IMR-90 (cell line): Measurements from ENCODE around the gene GPRC5D. TPM values are rescaled to one million over a fixed set of nuclear protein-coding genes. Genes with fewer than 3 reads are reported as not detected.

Experiments used
- ATAC-seq: fragments of 200-7000 bp; cut with Tn5 transposase; 2 replicates; pipeline ENCODE4 v1.9.1; 2020; ENCODE audit warnings: low read depth, mild to moderate bottlenecking, moderate library complexity
- BruUV-seq: library from RNA; stranded (reverse); fragments of 400-500 nt; replicated peaks from 2 replicates; lab custom pipeline; 2021; lab: Mats Ljungman, UMichigan
- CTCF ChIA-PET: fragments of 300-600 bp; formaldehyde crosslinking; extraction: SDS; loops from one replicate; lab custom pipeline; 2021; ENCODE audit warnings: antibody characterized with exemption; lab: Yijun Ruan, JAX
- POLR2A ChIA-PET: fragments of 300-600 bp; sonication (Branson Sonifier 250); formaldehyde crosslinking; loops from one replicate; lab custom pipeline; 2022; ENCODE audit warnings: antibody characterized with exemption; ENCODE audit not compliant: unreplicated experiment; lab: Charles Lee
- DNase-seq: peaks from one replicate; pipeline ENCODE4 v3.0.0; 2013
- H2AFZ ChIP-seq: replicated peaks from 2 replicates; pipeline ENCODE3; 2013; ENCODE audit warnings: low read length, mild to moderate bottlenecking; ENCODE audit not compliant: poor library complexity
- H2AK5ac ChIP-seq: 2 replicates; pipeline ENCODE4 v1.6.1; 2013; ENCODE audit warnings: low read depth, low read length, inconsistent platforms
- H2AK9ac ChIP-seq: replicated peaks from 2 replicates; pipeline ENCODE3; 2013; ENCODE audit warnings: mild to moderate bottlenecking, low read depth, low read length, moderate library complexity; ENCODE audit not compliant: poor library complexity
- H2BK120ac ChIP-seq: 2 replicates; pipeline ENCODE4 v1.6.1; 2013; ENCODE audit warnings: low read depth, low read length, inconsistent platforms
- H2BK15ac ChIP-seq: 3 replicates; pipeline ENCODE4 v1.6.1; 2013; ENCODE audit warnings: low read depth, low read length, inconsistent platforms
- H2BK20ac ChIP-seq: 2 replicates; pipeline ENCODE4 v1.6.1; 2013; ENCODE audit warnings: low read depth, mild to moderate bottlenecking, inconsistent platforms, low read length, moderate library complexity
- H2BK5ac ChIP-seq: 2 replicates; pipeline ENCODE4 v1.6.1; 2013; ENCODE audit warnings: mild to moderate bottlenecking, low read depth, low read length, inconsistent platforms; ENCODE audit not compliant: poor library complexity, severe bottlenecking
- H3K14ac ChIP-seq: replicated peaks from 2 replicates; pipeline ENCODE4 v1.6.1; 2013; ENCODE audit warnings: low read depth, low read length, inconsistent platforms
- H3K18ac ChIP-seq: 2 replicates; pipeline ENCODE4 v1.6.1; 2013; ENCODE audit warnings: low read depth, low read length, control low read depth
- H3K23ac ChIP-seq: 2 replicates; pipeline ENCODE4 v1.6.1; 2013; ENCODE audit warnings: low read depth, low read length, inconsistent platforms
- H3K27ac ChIP-seq: 2 replicates; pipeline ENCODE4 v1.5.1; 2013; ENCODE audit warnings: mild to moderate bottlenecking, control low read depth, low read length; ENCODE audit not compliant: insufficient read depth
- H3K27me3 ChIP-seq: 2 replicates; pipeline ENCODE4 v1.6.1; 2013; ENCODE audit warnings: low read length; ENCODE audit not compliant: control insufficient read depth, insufficient read depth
- H3K36me3 ChIP-seq: 2 replicates; pipeline ENCODE4 v1.6.1; 2013; ENCODE audit warnings: low read length, mixed read lengths; ENCODE audit not compliant: control insufficient read depth, insufficient read depth
- H3K4ac ChIP-seq: 2 replicates; pipeline ENCODE4 v1.6.1; 2013; ENCODE audit warnings: low read depth, low read length, inconsistent platforms
- H3K4me1 ChIP-seq: 2 replicates; pipeline ENCODE4 v1.6.1; 2013; ENCODE audit warnings: low read length, mixed read lengths; ENCODE audit not compliant: control insufficient read depth, insufficient read depth
- H3K4me2 ChIP-seq: 2 replicates; pipeline ENCODE4 v1.6.1; 2013; ENCODE audit warnings: low read depth, mild to moderate bottlenecking, control low read depth, low read length, moderate library complexity
- H3K4me3 ChIP-seq: 2 replicates; pipeline ENCODE4 v1.5.1; 2013; ENCODE audit warnings: low read depth, mild to moderate bottlenecking, control low read depth, low read length, moderate library complexity; ENCODE audit not compliant: insufficient read depth
- H3K56ac ChIP-seq: 2 replicates; pipeline ENCODE4 v1.6.1; 2013; ENCODE audit warnings: low read length, inconsistent platforms; ENCODE audit not compliant: insufficient read depth; ENCODE audit errors: extremely low read depth
- H3K79me1 ChIP-seq, 2 experiments: 2 replicates each; pipeline ENCODE4 v1.6.1; 2013; ENCODE audit warnings: low read length in 2 of 2, inconsistent platforms in 1 of 2, low read depth in 1 of 2
- H3K9ac ChIP-seq: 2 replicates; pipeline ENCODE4 v1.6.1; 2013; ENCODE audit warnings: low read depth, low read length, control low read depth
- H3K9me1 ChIP-seq: 2 replicates; pipeline ENCODE4 v1.6.1; 2013; ENCODE audit warnings: low read length, inconsistent platforms; ENCODE audit not compliant: insufficient read depth
- H3K9me3 ChIP-seq: 2 replicates; pipeline ENCODE4 v1.6.1; 2013; ENCODE audit warnings: low read length; ENCODE audit not compliant: control insufficient read depth, insufficient read depth
- H4K20me1 ChIP-seq: 2 replicates; pipeline ENCODE4 v1.6.1; 2013; ENCODE audit warnings: low read length, inconsistent platforms; ENCODE audit not compliant: insufficient read depth
- H4K5ac ChIP-seq: 2 replicates; pipeline ENCODE4 v1.6.1; 2013; ENCODE audit warnings: mild to moderate bottlenecking, low read depth, low read length, control low read depth
- H4K8ac ChIP-seq, 2 experiments: 2 replicates each; pipeline ENCODE4 v1.6.1; 2013; ENCODE audit warnings: low read depth in 2 of 2, low read length in 2 of 2, control low read depth in 1 of 2, inconsistent platforms in 1 of 2
- H4K91ac ChIP-seq: 2 replicates; pipeline ENCODE4 v1.6.1; 2013; ENCODE audit warnings: low read depth, low read length, inconsistent platforms; ENCODE audit not compliant: insufficient read depth
- CEBPB ChIP-seq: IDR thresholded peaks from 2 replicates; pipeline ENCODE4 v1.6.1; 2012; ENCODE audit warnings: low read depth, low read length, improper control_type of control experiment
- CTCF ChIP-seq: conservative IDR thresholded peaks from 2 replicates; pipeline ENCODE4 v1.5.1; 2012; ENCODE audit warnings: mild to moderate bottlenecking, low read depth, low read length, improper control_type of control experiment
- ELK1 ChIP-seq: fragments of 150-350 bp; IDR thresholded peaks from 2 replicates; pipeline ENCODE4 v1.6.1; 2016; ENCODE audit warnings: low read depth, mild to moderate bottlenecking, low read length, moderate library complexity, borderline replicate concordance
- MAFK ChIP-seq: IDR thresholded peaks from 2 replicates; pipeline ENCODE4 v1.6.1; 2012; ENCODE audit warnings: low read depth, low read length, improper control_type of control experiment
- MAZ ChIP-seq: IDR thresholded peaks from 2 replicates; pipeline ENCODE4 v1.6.1; 2012; ENCODE audit warnings: low read depth, mild to moderate bottlenecking, low read length, improper control_type of control experiment, moderate library complexity, borderline replicate concordance
- RCOR1 ChIP-seq: IDR thresholded peaks from 2 replicates; pipeline ENCODE4 v1.6.1; 2012; ENCODE audit warnings: mild to moderate bottlenecking, low read length, improper control_type of control experiment; ENCODE audit not compliant: insufficient replicate concordance
- RFX5 ChIP-seq: IDR thresholded peaks from 2 replicates; pipeline ENCODE4 v1.8.0; 2012; ENCODE audit warnings: low read depth, mild to moderate bottlenecking, low read length, moderate library complexity
- SMC3 ChIP-seq: fragments of 150-350 bp; IDR thresholded peaks from 2 replicates; pipeline ENCODE4 v1.6.1; 2016; ENCODE audit warnings: low read depth, mild to moderate bottlenecking, antibody characterized with exemption, low read length, moderate library complexity
- WGBS, 2 experiments: methylation state at CpG; one replicate each; pipeline versions ENCODE4 v1.1.5 to v1.1.7; 2013; ENCODE audit warnings: missing lambda C conversion rate in 2 of 2; ENCODE audit not compliant: insufficient read length in 1 of 2; ENCODE audit errors: extremely low coverage in 2 of 2; 5-methylcytosine and 5-hydroxymethylcytosine counted together
- dilution Hi-C: fragments of 300-500 bp; cut with HindIII; formaldehyde crosslinking; loops from one replicate; pipeline ENCODE4 v1.14.3; 2018; ENCODE audit warnings: low sequenced_read_pairs; ENCODE audit not compliant: unreplicated experiment
- in situ Hi-C: fragments of 300-500 bp; cut with MboI; formaldehyde crosslinking; loops from 3 replicates; pipeline ENCODE4 v1.14.3; 2019; ENCODE audit warnings: low sequenced_read_pairs, inconsistent platforms, mixed read lengths
- intact Hi-C: fragments of 100-400 bp; cut with micrococcal nuclease; formaldehyde crosslinking; loops from 2 replicates; pipeline ENCODE4 v1.10.0; 2022
- polyA plus RNA-seq, 3 experiments: library from polyadenylated mRNA; depleted of rRNA; stranded (reverse); fragments of >200 nt; gene quantifications; 2 replicates each; pipeline ENCODE4 v1.2.3, GENCODE V29; 2012; ENCODE audit warnings: low replicate concordance in 1 of 3
- total RNA-seq: library from RNA; depleted of rRNA; stranded (reverse); fragments of >200 nt; gene quantifications from 2 replicates; pipeline ENCODE4 v1.2.3, GENCODE V29; 2012

GPRC5D gene
- total and polyA plus RNA-seq, 2 of the 4 experiments (the other 2 are of a cell fraction), result not detected

DNA sequence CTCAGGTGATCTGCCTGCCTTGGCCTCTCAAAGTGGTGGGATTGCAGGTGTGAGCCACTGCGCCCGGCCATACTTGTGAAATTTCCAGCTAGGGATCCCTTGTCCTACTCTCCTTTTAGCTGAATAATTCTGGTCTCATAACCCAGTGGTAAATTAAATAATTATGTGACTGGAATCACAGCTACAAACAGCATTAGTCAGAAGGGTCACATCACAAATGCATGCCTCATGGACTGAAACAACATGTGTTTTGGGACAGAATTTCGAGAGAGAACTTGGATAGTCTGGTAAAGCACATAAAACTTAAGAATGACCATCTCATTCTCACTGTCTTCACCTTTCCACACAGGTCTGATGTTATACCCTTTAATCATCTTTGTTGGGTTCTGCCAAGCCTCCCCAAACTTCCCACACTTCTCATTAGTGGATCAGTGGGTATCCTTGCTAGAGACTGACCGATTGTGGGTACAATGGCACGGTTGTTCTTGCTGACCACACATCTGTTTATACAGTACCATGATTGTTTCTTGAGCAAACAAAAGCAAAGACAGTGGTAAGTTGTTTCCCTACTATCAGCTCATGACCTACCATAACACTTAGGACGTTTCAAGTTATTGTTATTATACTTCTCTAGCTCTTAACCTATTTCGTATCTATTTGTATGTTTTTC lies 5.1 kb downstream of the GPRC5D start:
- DNase-seq (no peak), ATAC-seq (no peak)
- Histone ChIP-seq H2AK9ac (no peak overlapping the region), H3K9me3 (no peaks in the 10 kb centered on the region), H3K56ac (no peak overlapping the region), H3K9ac (no peak overlapping the region), H2AFZ (no peak overlapping the region), H3K36me3 (peaks cover 2% of the 10 kb centered on the region), H3K4me2 (no peak overlapping the region), H2BK5ac (no peak overlapping the region), H2BK15ac (no peak overlapping the region), H2AK5ac (no peak overlapping the region), H4K20me1 (no peaks in the 10 kb centered on the region), H4K91ac (no peak overlapping the region), H3K9me1 (0 out of 2 replicates have a peak, but pooled peaks cover 6% of the 10 kb centered on the region), H3K4ac (no peak overlapping the region), H3K4me1 (peaks cover 2% of the 10 kb centered on the region; the same call in 1 of the 2 replicates), H2BK20ac (no peak overlapping the region), H3K27me3 (no peaks in the 10 kb centered on the region), H4K5ac (no peak overlapping the region), H3K27ac (no peak overlapping the region), H3K14ac (no peak overlapping the region), H2BK120ac (no peak overlapping the region), H3K18ac (no peak overlapping the region), H4K8ac (no peak overlapping the region), H3K23ac (no peak overlapping the region), H3K79me1 (no peaks in the 10 kb centered on the region), H3K4me3 (no peak overlapping the region)
- WGBS, 2 experiments, result no CpG with 5 or more reads among the region's 7 CpGs
- BruUV-seq, result no TSS peak
- dilution Hi-C loops, result no loop called here
- TF ChIP-seq CTCF (no peak), ELK1 (no peak), RFX5 (no peak), MAFK (no peak), CEBPB (no peak), SMC3 (no peak), MAZ (no peak), RCOR1 (no peak)
- in situ Hi-C loops, result no loop called here
- POLR2A ChIA-PET, result no interaction called here
- CTCF ChIA-PET, result interaction anchor here (0.5 kb wide), 1 partner anchor 485 kb away, joined by 3 read pairs; no protein-coding TSS in a partner anchor
- intact Hi-C loops, result no loop called here
